HEK293 (cell line): ENCODE data around the gene TRPV5.

Experiments
- CTCF ChIA-PET: fragments of 350-600 bp; formaldehyde crosslinking; extraction: SDS; loops from one replicate; lab custom pipeline; 2021; ENCODE audit warnings: antibody characterized with exemption; lab: Yijun Ruan, JAX
- POLR2A ChIA-PET: fragments of 300-600 bp; formaldehyde crosslinking; extraction: SDS; loops from one replicate; lab custom pipeline; 2020; ENCODE audit warnings: antibody characterized with exemption, inconsistent platforms; lab: Yijun Ruan, JAX
- H3K27ac ChIP-seq: fragments of 200-500 bp; sonication (Bioruptor generic); 2 replicates; pipeline ENCODE4 v1.5.1; 2014; ENCODE audit warnings: low read depth, low read length, control low read depth, inconsistent platforms; ENCODE audit errors: extremely low read depth
- H3K36me3 ChIP-seq, 2 experiments: fragments of 200-500 bp in 1 of 2; sonication (Bioruptor generic) in 1 of 2; 1 replicate in 1 of 2; 2 replicates in 1 of 2; pipeline ENCODE4 v1.5.1; 2014 to 2017; ENCODE audit warnings: inconsistent platforms in 2 of 2, low read length in 2 of 2; ENCODE audit not compliant: control insufficient read depth in 2 of 2, insufficient read depth in 1 of 2
- H3K4me1 ChIP-seq: fragments of 200-500 bp; sonication (Bioruptor generic); 2 replicates; pipeline ENCODE4 v1.5.1; 2014; ENCODE audit warnings: mild to moderate bottlenecking, low read length, inconsistent platforms; ENCODE audit not compliant: control insufficient read depth, insufficient read depth
- H3K4me3 ChIP-seq: 2 replicates; pipeline ENCODE4 v1.5.1; 2011; ENCODE audit warnings: low read depth, mild to moderate bottlenecking, control low read depth, low read length, moderate library complexity
- H3K9me3 ChIP-seq: fragments of 200-500 bp; sonication (Bioruptor generic); 2 replicates; pipeline ENCODE4 v1.5.1; 2014; ENCODE audit warnings: low read depth, low read length, inconsistent platforms; ENCODE audit not compliant: control insufficient read depth, insufficient read depth
- HOXC10 ChIP-seq: sonication (generic); formaldehyde crosslinking; IDR thresholded peaks from 2 replicates; pipeline ENCODE4 v1.8.1; 2023; ENCODE audit warnings: mild to moderate bottlenecking, missing genetic modification reagents
- PRDM6 ChIP-seq: fragments of 450-650 bp; formaldehyde crosslinking; IDR thresholded peaks from 2 replicates; pipeline ENCODE4 v1.5.1; 2017; ENCODE audit warnings: missing biosample characterization, missing genetic modification characterization
- SETDB1 ChIP-seq: IDR thresholded peaks from one replicate; pipeline ENCODE4 v1.6.1; 2017; ENCODE audit warnings: mild to moderate bottlenecking, low read length, moderate library complexity, mixed read lengths; ENCODE audit not compliant: insufficient read length
- TRIM28 ChIP-seq: IDR thresholded peaks from 2 replicates; pipeline ENCODE4 v1.6.1; 2011; ENCODE audit warnings: low read length, control low read depth, borderline replicate concordance
- ZEB2 ChIP-seq: fragments of 450-650 bp; formaldehyde crosslinking; IDR thresholded peaks from 2 replicates; pipeline ENCODE4 v1.5.1; 2016; ENCODE audit warnings: missing biosample characterization, missing genetic modification characterization
- ZNF140 ChIP-seq: fragments of 450-650 bp; formaldehyde crosslinking; IDR thresholded peaks from 2 replicates; pipeline ENCODE4 v1.5.1; 2016; ENCODE audit warnings: missing biosample characterization, missing genetic modification characterization
- ZNF2 ChIP-seq: fragments of 450-650 bp; formaldehyde crosslinking; IDR thresholded peaks from 2 replicates; pipeline ENCODE4 v1.5.1; 2016; ENCODE audit warnings: missing biosample characterization, missing genetic modification characterization
- ZNF223 ChIP-seq: fragments of 450-650 bp; formaldehyde crosslinking; IDR thresholded peaks from 2 replicates; pipeline ENCODE4 v1.5.1; 2016; ENCODE audit warnings: missing biosample characterization, missing genetic modification characterization
- ZNF23 ChIP-seq: fragments of 450-650 bp; formaldehyde crosslinking; IDR thresholded peaks from 2 replicates; pipeline ENCODE4 v1.5.1; 2016; ENCODE audit warnings: missing biosample characterization, missing genetic modification characterization, borderline replicate concordance
- ZNF292 ChIP-seq: fragments of 450-650 bp; formaldehyde crosslinking; IDR thresholded peaks from 2 replicates; pipeline ENCODE4 v1.5.1; 2016; ENCODE audit warnings: low read depth, missing biosample characterization, missing genetic modification characterization, borderline replicate concordance
- ZNF488 ChIP-seq: fragments of 450-650 bp; formaldehyde crosslinking; IDR thresholded peaks from 2 replicates; pipeline ENCODE4 v1.5.1; 2016; ENCODE audit warnings: missing biosample characterization, missing genetic modification characterization
- ZNF521 ChIP-seq: fragments of 450-650 bp; formaldehyde crosslinking; IDR thresholded peaks from 2 replicates; pipeline ENCODE4 v1.5.1; 2017; ENCODE audit warnings: missing biosample characterization, mild to moderate bottlenecking, missing genetic modification characterization
- ZNF585B ChIP-seq: fragments of 450-650 bp; formaldehyde crosslinking; IDR thresholded peaks from 2 replicates; pipeline ENCODE4 v1.5.1; 2016; ENCODE audit warnings: missing biosample characterization, missing genetic modification characterization
- ZNF626 ChIP-seq: fragments of 450-650 bp; sonication (Bioruptor Pico); formaldehyde crosslinking; IDR thresholded peaks from 2 replicates; pipeline ENCODE4 v1.5.1; 2018; ENCODE audit warnings: missing biosample characterization, missing genetic modification characterization, inconsistent platforms
- ZNF768 ChIP-seq: fragments of 450-650 bp; formaldehyde crosslinking; IDR thresholded peaks from 2 replicates; pipeline ENCODE4 v1.5.1; 2018; ENCODE audit warnings: missing biosample characterization, mild to moderate bottlenecking, missing genetic modification characterization

TRPV5 gene

GRCh38 chr7:142908290-142908689 is 25.3 kb downstream of the TRPV5 start:
- Histone ChIP-seq H3K4me3 (no peak overlapping the region), H3K36me3 (no peaks in the 10 kb centered on the region), H3K27ac (no peak overlapping the region), H3K4me1 (no peaks in the 10 kb centered on the region), H3K9me3 (no peaks in the 10 kb centered on the region)
- POLR2A ChIA-PET = no interaction called here
- TF ChIP-seq ZNF768 (tag by site-specific recombination) = no peak
- CTCF ChIA-PET = no interaction called here

GRCh38 chr7:142906643-142907042 is 26.9 kb downstream of the TRPV5 start:
- no peaks in the 10 kb centered on the region for H3K36me3 ChIP-seq
- ChIA-PET POLR2A (no interaction called here), CTCF (no interaction called here)
- H3K4me1 ChIP-seq = no peaks in the 10 kb centered on the region
- no peak overlapping the region for H3K4me3 ChIP-seq
- TF ChIP-seq PRDM6 = no peak
- TF ChIP-seq ZNF223 (tag by site-specific recombination) = no peak
- TF ChIP-seq ZEB2 (tag by site-specific recombination) = no peak
- H3K9me3 ChIP-seq = no peaks in the 10 kb centered on the region
- H3K27ac ChIP-seq = no peak overlapping the region

- no peaks in the 10 kb centered on the region for H3K36me3 ChIP-seq
- H3K4me1 ChIP-seq = no peaks in the 10 kb centered on the region
- ChIA-PET CTCF (no interaction called here), POLR2A (no interaction called here)
- no peak overlapping the region for H3K4me3 ChIP-seq
- TF ChIP-seq ZNF23 (tag by site-specific recombination) = no peak
- no peak for TF ChIP-seq ZNF2 (tag by site-specific recombination)
- no peak for TF ChIP-seq ZNF521 (tag by site-specific recombination)
- TF ChIP-seq ZNF585B (tag by site-specific recombination) = no peak
- 0 out of 2 replicates have a peak, but pooled peaks have one; percentile 30 for TF ChIP-seq ZNF626 (tag by site-specific recombination)
- TF ChIP-seq TRIM28 = peak; percentile 17; the same call in 1 of the 2 replicates
- no peak for TF ChIP-seq ZNF292 (tag by site-specific recombination)
- TF ChIP-seq ZNF488 (tag by site-specific recombination) = no peak
- TF ChIP-seq SETDB1 = peak; percentile 94
- no peaks in the 10 kb centered on the region for H3K9me3 ChIP-seq
- H3K27ac ChIP-seq = no peak overlapping the region
Observed at GRCh38 chr7:142905759-142906158, 27.8 kb downstream of the TRPV5 start.

- no peaks in the 10 kb centered on the region for H3K4me1 ChIP-seq
- ChIA-PET CTCF (interaction anchor here (0.6 to 0.8 kb wide), 3 partner anchors 16 to 98 kb away, joined by 3 read pairs; no protein-coding TSS in a partner anchor), POLR2A (no interaction called here)
- TF ChIP-seq ZNF140 = peak; percentile 8; the same call in 1 of the 2 replicates
- peak; percentile 95 for TF ChIP-seq SETDB1
- no peak for TF ChIP-seq HOXC10
- H3K36me3 ChIP-seq = no peaks in the 10 kb centered on the region
- H3K9me3 ChIP-seq = no peaks in the 10 kb centered on the region
- no peak overlapping the region for H3K4me3 ChIP-seq
- no peak overlapping the region for H3K27ac ChIP-seq
Observed at GRCh38 chr7:142904128-142904527, 29.4 kb downstream of the TRPV5 start.
